Liver (tissue), 9 donors: ENCODE data around the gene PDZRN4. TPM values are rescaled to one million over a fixed set of nuclear protein-coding genes. Genes with fewer than 3 reads are reported as not detected.

Experiments used
- DNase-seq: peaks from one replicate; pipeline ENCODE4 v3.0.0-alpha.2; 2017; ENCODE audit warnings: low spot score
- H3K27ac ChIP-seq, 2 donors: one replicate each; pipeline ENCODE4 v1.7.0; 2013; ENCODE audit warnings: inconsistent platforms in 2 of 2, low read length in 2 of 2, control low read depth in 1 of 2, low read depth in 1 of 2, mild to moderate bottlenecking in 1 of 2
- H3K27me3 ChIP-seq, 4 donors: one replicate each; pipeline versions ENCODE4 v1.6.1 to v1.7.0; 2013; ENCODE audit warnings: low read length in 3 of 4, inconsistent platforms in 1 of 4, mild to moderate bottlenecking in 1 of 4, moderate library complexity in 1 of 4; ENCODE audit not compliant: control insufficient read depth in 4 of 4, insufficient read depth in 4 of 4
- H3K36me3 ChIP-seq, 4 donors: one replicate each; pipeline versions ENCODE4 v1.6.1 to v1.7.0; 2013; ENCODE audit warnings: low read length in 3 of 4, mild to moderate bottlenecking in 3 of 4, low read depth in 1 of 4, moderate library complexity in 1 of 4; ENCODE audit not compliant: control insufficient read depth in 4 of 4, insufficient read depth in 3 of 4
- H3K4me1 ChIP-seq, 4 donors: one replicate each; pipeline versions ENCODE4 v1.6.1 to v1.7.0; 2013; ENCODE audit warnings: low read length in 3 of 4, mild to moderate bottlenecking in 3 of 4, moderate library complexity in 1 of 4; ENCODE audit not compliant: control insufficient read depth in 4 of 4, insufficient read depth in 4 of 4
- H3K4me3 ChIP-seq, 3 donors: one replicate each; pipeline versions ENCODE4 v1.6.1 to v1.7.0; 2013; ENCODE audit warnings: low read length in 3 of 3, control low read depth in 1 of 3, low read depth in 1 of 3, mild to moderate bottlenecking in 1 of 3
- H3K9ac ChIP-seq, 2 donors: one replicate each; pipeline ENCODE4 v1.7.0; 2013; ENCODE audit warnings: low read length in 2 of 2, mild to moderate bottlenecking in 2 of 2, moderate library complexity in 2 of 2, control low read depth in 1 of 2, low read depth in 1 of 2
- H3K9me3 ChIP-seq, 4 donors: one replicate each; pipeline versions ENCODE4 v1.6.1 to v1.7.0; 2013; ENCODE audit warnings: low read length in 3 of 4; ENCODE audit not compliant: control insufficient read depth in 4 of 4
- EGR1 ChIP-seq, 2 donors: IDR thresholded peaks; 2 replicates each; pipeline ENCODE4 v1.6.1; 2016 to 2018; ENCODE audit warnings: antibody characterized with exemption in 2 of 2, low read depth in 2 of 2
- FOXA1 ChIP-seq: IDR thresholded peaks from 2 replicates; pipeline ENCODE4 v1.6.1; 2016; ENCODE audit warnings: antibody characterized with exemption
- FOXA2 ChIP-seq: IDR thresholded peaks from 2 replicates; pipeline ENCODE4 v1.6.1; 2016; ENCODE audit warnings: antibody characterized with exemption
- GABPA ChIP-seq, 2 donors: IDR thresholded peaks in 1 of 2; conservative IDR thresholded peaks in 1 of 2; 2 replicates each; pipeline ENCODE4 v1.6.1; 2016; ENCODE audit warnings: antibody characterized with exemption in 2 of 2, mild to moderate bottlenecking in 1 of 2, moderate library complexity in 1 of 2
- HNF4A ChIP-seq, 2 donors: conservative IDR thresholded peaks; 2 replicates each; pipeline ENCODE4 v1.6.1; 2016; ENCODE audit warnings: antibody characterized with exemption in 2 of 2, mild to moderate bottlenecking in 2 of 2
- HNF4G ChIP-seq: IDR thresholded peaks from 2 replicates; pipeline ENCODE4 v1.6.1; 2016; ENCODE audit warnings: antibody characterized with exemption
- JUND ChIP-seq, 2 donors: IDR thresholded peaks; 2 replicates each; pipeline ENCODE4 v1.6.1; 2016; ENCODE audit warnings: antibody characterized with exemption in 2 of 2
- NR2F2 ChIP-seq: IDR thresholded peaks from 2 replicates; pipeline ENCODE4 v1.6.1; 2016; ENCODE audit warnings: antibody characterized with exemption
- RAD21 ChIP-seq, 2 donors: IDR thresholded peaks; 2 replicates each; pipeline ENCODE4 v1.6.1; 2016; ENCODE audit warnings: antibody characterized with exemption in 2 of 2, mild to moderate bottlenecking in 2 of 2
- RXRA ChIP-seq, 2 donors: IDR thresholded peaks; 2 replicates each; pipeline ENCODE4 v1.6.1; 2017 to 2018; ENCODE audit warnings: antibody characterized with exemption in 2 of 2, mild to moderate bottlenecking in 1 of 2
- SP1 ChIP-seq: IDR thresholded peaks from 2 replicates; pipeline ENCODE4 v1.6.1; 2018; ENCODE audit warnings: antibody characterized with exemption, mild to moderate bottlenecking
- TAF1 ChIP-seq: conservative IDR thresholded peaks from 2 replicates; pipeline ENCODE4 v1.6.1; 2016; ENCODE audit warnings: antibody characterized with exemption, mild to moderate bottlenecking
- YY1 ChIP-seq: IDR thresholded peaks from 2 replicates; pipeline ENCODE4 v1.6.1; 2016; ENCODE audit warnings: antibody characterized with exemption, mild to moderate bottlenecking
- WGBS: extraction: QIAGEN DNeasy Blood & Tissue Kit; methylation state at CpG from one replicate; pipeline ENCODE4 v1.1.7; 2013; 5-methylcytosine and 5-hydroxymethylcytosine counted together
- polyA plus RNA-seq, 2 donors: library from polyadenylated mRNA; stranded (reverse) in 1 of 2; unstranded in 1 of 2; fragments of 200-250 nt in 1 of 2; fragments of >200 nt in 1 of 2; fragmentation: Nextera tagmentation in 1 of 2; extraction: Ambion mirVana in 1 of 2; gene quantifications; one replicate each; pipeline versions ENCODE4 v1.2.1 to v1.2.3, GENCODE V29; 2013 to 2015
- total RNA-seq, 2 donors: library from RNA; depleted of rRNA; stranded (reverse); fragments of >200 nt; gene quantifications; one replicate each; pipeline ENCODE4 v1.2.3, GENCODE V29; 2014
- TF ChIP-seq, protein P1 (sequence below): fragments of 150-350 bp; IDR thresholded peaks from 2 replicates; pipeline ENCODE4 v1.5.1; 2017; ENCODE audit warnings: improper control_type of control experiment, low read depth, low read length; ENCODE audit not compliant: missing input control
- TF ChIP-seq, protein P2 (sequence below): IDR thresholded peaks from 2 replicates; pipeline ENCODE4 v1.6.1; 2016; ENCODE audit warnings: antibody characterized with exemption
- TF ChIP-seq, protein P3 (sequence below): IDR thresholded peaks from 2 replicates; pipeline ENCODE4 v1.6.1; 2016; ENCODE audit warnings: antibody characterized with exemption, mild to moderate bottlenecking
- TF ChIP-seq, protein P4 (sequence below): IDR thresholded peaks from 2 replicates; pipeline ENCODE4 v1.6.1; 2016; ENCODE audit warnings: antibody characterized with exemption
- donor health status: healthy.
- donor health status: healthy.
- donor health status: healthy.
- donor health status: healthy.
- donor health status: healthy.

The PDZRN4 gene
- total and polyA plus RNA-seq, 4 donors: 0.11 to 1.1 (median 0.24) TPM

DNA sequence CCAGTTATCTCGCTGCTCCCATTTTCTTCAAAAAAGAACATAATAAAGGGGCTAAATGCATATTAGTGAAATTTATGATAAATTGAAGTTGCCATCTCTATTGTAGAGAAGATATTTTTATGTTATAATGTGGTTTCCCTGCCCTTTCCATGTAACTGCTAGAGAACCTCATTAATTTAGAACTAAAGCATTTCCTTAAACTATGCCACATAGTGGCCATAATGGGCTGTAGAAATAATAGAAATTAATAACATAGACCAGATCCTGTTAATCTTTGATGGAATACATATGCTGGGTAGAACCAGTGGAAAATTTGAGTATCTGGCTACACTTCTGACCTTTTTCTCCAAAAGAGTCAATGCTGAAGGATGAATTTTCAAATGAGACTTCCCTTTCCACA, 376.7 kb downstream of the PDZRN4 start:
- H3K9ac ChIP-seq: no peak overlapping the region
- 84% methylated on average over 1 of the region's 1 CpG for WGBS
- H3K36me3 ChIP-seq: no peaks in the 10 kb centered on the region
- TF ChIP-seq, protein P1, sequence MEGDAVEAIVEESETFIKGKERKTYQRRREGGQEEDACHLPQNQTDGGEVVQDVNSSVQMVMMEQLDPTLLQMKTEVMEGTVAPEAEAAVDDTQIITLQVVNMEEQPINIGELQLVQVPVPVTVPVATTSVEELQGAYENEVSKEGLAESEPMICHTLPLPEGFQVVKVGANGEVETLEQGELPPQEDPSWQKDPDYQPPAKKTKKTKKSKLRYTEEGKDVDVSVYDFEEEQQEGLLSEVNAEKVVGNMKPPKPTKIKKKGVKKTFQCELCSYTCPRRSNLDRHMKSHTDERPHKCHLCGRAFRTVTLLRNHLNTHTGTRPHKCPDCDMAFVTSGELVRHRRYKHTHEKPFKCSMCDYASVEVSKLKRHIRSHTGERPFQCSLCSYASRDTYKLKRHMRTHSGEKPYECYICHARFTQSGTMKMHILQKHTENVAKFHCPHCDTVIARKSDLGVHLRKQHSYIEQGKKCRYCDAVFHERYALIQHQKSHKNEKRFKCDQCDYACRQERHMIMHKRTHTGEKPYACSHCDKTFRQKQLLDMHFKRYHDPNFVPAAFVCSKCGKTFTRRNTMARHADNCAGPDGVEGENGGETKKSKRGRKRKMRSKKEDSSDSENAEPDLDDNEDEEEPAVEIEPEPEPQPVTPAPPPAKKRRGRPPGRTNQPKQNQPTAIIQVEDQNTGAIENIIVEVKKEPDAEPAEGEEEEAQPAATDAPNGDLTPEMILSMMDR: peak; percentile 3
- TF ChIP-seq YY1 (no peak), RAD21 (IDR thresholded peaks at IDR 0.05) (peak in 1 of 2 donors; percentile 31)
- DNase-seq: no peak
- no peak overlapping the region for H3K27ac ChIP-seq
- no peak overlapping the region for H3K4me3 ChIP-seq
- H3K9me3 ChIP-seq: no peaks in the 10 kb centered on the region
- H3K27me3 ChIP-seq: no peaks in the 10 kb centered on the region
- H3K4me1 ChIP-seq: no peaks in the 10 kb centered on the region

DNA sequence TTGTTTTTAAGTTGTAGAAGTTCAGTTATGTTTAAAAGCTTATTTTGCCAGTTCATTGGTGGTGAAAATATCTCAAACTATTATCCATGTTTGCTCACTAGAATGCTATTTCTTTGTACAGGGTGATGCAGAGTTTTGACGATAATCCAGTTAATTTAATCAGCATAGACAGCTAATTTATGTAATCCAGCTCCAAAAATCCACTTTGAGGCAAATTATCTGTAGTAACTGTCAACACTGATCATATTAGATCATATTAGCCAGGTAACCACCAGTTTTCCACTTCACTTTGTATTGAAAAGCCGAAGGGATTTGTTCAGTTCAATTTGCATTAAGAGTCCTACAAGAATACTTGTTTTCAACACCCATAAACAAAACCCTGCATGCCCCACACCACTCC, 378.6 kb downstream of the PDZRN4 start:
- TF ChIP-seq JUND (IDR thresholded peaks at IDR 0.05) (no peak), GABPA (IDR thresholded peaks at IDR 0.05 in 1 of 2, conservative IDR thresholded peaks at IDR 0.05 in 1 of 2) (no peak), TAF1 (no peak), FOXA1 (no peak)
- TF ChIP-seq, protein P2, sequence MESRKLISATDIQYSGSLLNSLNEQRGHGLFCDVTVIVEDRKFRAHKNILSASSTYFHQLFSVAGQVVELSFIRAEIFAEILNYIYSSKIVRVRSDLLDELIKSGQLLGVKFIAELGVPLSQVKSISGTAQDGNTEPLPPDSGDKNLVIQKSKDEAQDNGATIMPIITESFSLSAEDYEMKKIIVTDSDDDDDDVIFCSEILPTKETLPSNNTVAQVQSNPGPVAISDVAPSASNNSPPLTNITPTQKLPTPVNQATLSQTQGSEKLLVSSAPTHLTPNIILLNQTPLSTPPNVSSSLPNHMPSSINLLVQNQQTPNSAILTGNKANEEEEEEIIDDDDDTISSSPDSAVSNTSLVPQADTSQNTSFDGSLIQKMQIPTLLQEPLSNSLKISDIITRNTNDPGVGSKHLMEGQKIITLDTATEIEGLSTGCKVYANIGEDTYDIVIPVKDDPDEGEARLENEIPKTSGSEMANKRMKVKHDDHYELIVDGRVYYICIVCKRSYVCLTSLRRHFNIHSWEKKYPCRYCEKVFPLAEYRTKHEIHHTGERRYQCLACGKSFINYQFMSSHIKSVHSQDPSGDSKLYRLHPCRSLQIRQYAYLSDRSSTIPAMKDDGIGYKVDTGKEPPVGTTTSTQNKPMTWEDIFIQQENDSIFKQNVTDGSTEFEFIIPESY: no peak
- H3K9ac ChIP-seq: no peak overlapping the region
- no peaks in the 10 kb centered on the region for H3K36me3 ChIP-seq
- H3K4me3 ChIP-seq: no peak overlapping the region
- no peak overlapping the region for H3K27ac ChIP-seq
- no peaks in the 10 kb centered on the region for H3K4me1 ChIP-seq
- no peak for DNase-seq
- WGBS: 88% methylated on average over 2 of the region's 2 CpGs
- no peaks in the 10 kb centered on the region for H3K9me3 ChIP-seq
- H3K27me3 ChIP-seq: no peaks in the 10 kb centered on the region

DNA sequence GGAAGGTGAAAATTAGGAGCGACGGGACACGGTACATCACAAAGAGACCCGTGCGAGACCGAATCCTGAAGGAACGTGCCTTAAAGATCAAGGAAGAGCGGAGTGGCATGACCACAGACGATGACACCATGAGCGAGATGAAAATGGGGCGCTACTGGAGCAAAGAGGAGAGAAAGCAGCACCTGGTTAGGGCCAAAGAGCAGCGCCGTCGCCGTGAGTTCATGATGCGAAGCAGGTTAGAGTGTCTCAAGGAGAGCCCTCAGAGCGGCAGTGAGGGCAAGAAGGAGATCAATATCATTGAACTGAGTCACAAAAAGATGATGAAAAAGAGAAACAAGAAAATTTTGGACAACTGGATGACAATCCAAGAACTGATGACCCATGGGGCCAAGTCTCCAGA, 385.3 kb downstream of the PDZRN4 start:
- 95% methylated on average over 17 of the region's 17 CpGs for WGBS
- no peak for TF ChIP-seq HNF4A (conservative IDR thresholded peaks at IDR 0.05)
- TF ChIP-seq, protein P3, sequence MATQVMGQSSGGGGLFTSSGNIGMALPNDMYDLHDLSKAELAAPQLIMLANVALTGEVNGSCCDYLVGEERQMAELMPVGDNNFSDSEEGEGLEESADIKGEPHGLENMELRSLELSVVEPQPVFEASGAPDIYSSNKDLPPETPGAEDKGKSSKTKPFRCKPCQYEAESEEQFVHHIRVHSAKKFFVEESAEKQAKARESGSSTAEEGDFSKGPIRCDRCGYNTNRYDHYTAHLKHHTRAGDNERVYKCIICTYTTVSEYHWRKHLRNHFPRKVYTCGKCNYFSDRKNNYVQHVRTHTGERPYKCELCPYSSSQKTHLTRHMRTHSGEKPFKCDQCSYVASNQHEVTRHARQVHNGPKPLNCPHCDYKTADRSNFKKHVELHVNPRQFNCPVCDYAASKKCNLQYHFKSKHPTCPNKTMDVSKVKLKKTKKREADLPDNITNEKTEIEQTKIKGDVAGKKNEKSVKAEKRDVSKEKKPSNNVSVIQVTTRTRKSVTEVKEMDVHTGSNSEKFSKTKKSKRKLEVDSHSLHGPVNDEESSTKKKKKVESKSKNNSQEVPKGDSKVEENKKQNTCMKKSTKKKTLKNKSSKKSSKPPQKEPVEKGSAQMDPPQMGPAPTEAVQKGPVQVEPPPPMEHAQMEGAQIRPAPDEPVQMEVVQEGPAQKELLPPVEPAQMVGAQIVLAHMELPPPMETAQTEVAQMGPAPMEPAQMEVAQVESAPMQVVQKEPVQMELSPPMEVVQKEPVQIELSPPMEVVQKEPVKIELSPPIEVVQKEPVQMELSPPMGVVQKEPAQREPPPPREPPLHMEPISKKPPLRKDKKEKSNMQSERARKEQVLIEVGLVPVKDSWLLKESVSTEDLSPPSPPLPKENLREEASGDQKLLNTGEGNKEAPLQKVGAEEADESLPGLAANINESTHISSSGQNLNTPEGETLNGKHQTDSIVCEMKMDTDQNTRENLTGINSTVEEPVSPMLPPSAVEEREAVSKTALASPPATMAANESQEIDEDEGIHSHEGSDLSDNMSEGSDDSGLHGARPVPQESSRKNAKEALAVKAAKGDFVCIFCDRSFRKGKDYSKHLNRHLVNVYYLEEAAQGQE: no peak
- TF ChIP-seq, protein P2: no peak
- no peak for TF ChIP-seq NR2F2
- no peak for TF ChIP-seq RXRA (IDR thresholded peaks at IDR 0.05)
- no peak for TF ChIP-seq TAF1
- no peak for TF ChIP-seq HNF4G
- no peak for TF ChIP-seq JUND (IDR thresholded peaks at IDR 0.05)
- no peak for TF ChIP-seq FOXA1
- no peak for TF ChIP-seq YY1
- no peak for TF ChIP-seq FOXA2
- no peak for TF ChIP-seq SP1
- TF ChIP-seq, protein P4, sequence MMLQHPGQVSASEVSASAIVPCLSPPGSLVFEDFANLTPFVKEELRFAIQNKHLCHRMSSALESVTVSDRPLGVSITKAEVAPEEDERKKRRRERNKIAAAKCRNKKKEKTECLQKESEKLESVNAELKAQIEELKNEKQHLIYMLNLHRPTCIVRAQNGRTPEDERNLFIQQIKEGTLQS: no peak
- TF ChIP-seq GABPA (IDR thresholded peaks at IDR 0.05 in 1 of 2, conservative IDR thresholded peaks at IDR 0.05 in 1 of 2): no peak
- TF ChIP-seq EGR1 (IDR thresholded peaks at IDR 0.05; ENCODE audit: low read depth in 2 of 2): no peak
- no peaks in the 10 kb centered on the region for H3K27me3 ChIP-seq
- no peaks in the 10 kb centered on the region for H3K36me3 ChIP-seq
- no peaks in the 10 kb centered on the region for H3K9me3 ChIP-seq
- H3K9ac ChIP-seq: no peak overlapping the region
- H3K4me3 ChIP-seq: no peak overlapping the region
- no peak for DNase-seq
- no peaks in the 10 kb centered on the region for H3K4me1 ChIP-seq
- H3K27ac ChIP-seq: no peak overlapping the region
